Endothelial cell of umbilical vein (primary cell): ENCODE results near the gene C12orf57. TPM values are rescaled to one million over a fixed set of nuclear protein-coding genes. Genes with fewer than 3 reads are reported as not detected.

Source experiments
- BruUV-seq: library from RNA; stranded (reverse); fragments of 400-500 nt; replicated peaks from 2 replicates; lab custom pipeline; 2021; lab: Mats Ljungman, UMichigan
- CTCF ChIA-PET: fragments of 300-600, 350-600 bp; sonication (Branson Sonifier 250); formaldehyde crosslinking; loops from one replicate; lab custom pipeline; 2021; ENCODE audit warnings: antibody characterized with exemption, inconsistent platforms; lab: Charles Lee
- POLR2A ChIA-PET: fragments of 300-600, 350-600 bp; sonication (Branson Sonifier 250); formaldehyde crosslinking; loops from one replicate; lab custom pipeline; 2021; ENCODE audit warnings: antibody characterized with exemption, inconsistent platforms; lab: Charles Lee
- DNase-seq: peaks from one replicate; pipeline ENCODE4 v3.0.0-alpha.2; 2011; ENCODE audit warnings: low read depth, low spot score
- FAIRE-seq: peaks from 2 replicates; lab custom pipeline; 2011; peaks lifted over from hg19 to GRCh38; lab: Jason Lieb, UNC
- H2AFZ ChIP-seq: 2 replicates; pipeline ENCODE4 v1.6.0; 2012; ENCODE audit warnings: low read depth, low read length, control low read depth, inconsistent platforms
- H3K27ac ChIP-seq: 2 replicates; pipeline ENCODE4 v1.5.1; 2011; ENCODE audit warnings: low read depth, mild to moderate bottlenecking, control low read depth, low read length, moderate library complexity; ENCODE audit not compliant: insufficient read depth
- H3K27me3 ChIP-seq, 2 experiments: 2 replicates each; pipeline versions ENCODE4 v1.6.0 to v1.6.1; 2011; ENCODE audit warnings: low read length in 2 of 2, mixed read lengths in 1 of 2; ENCODE audit not compliant: control insufficient read depth in 2 of 2, insufficient read depth in 2 of 2
- H3K36me3 ChIP-seq, 2 experiments: 2 replicates in 1 of 2; 3 replicates in 1 of 2; pipeline ENCODE4 v1.5.1; 2011; ENCODE audit warnings: low read length in 2 of 2, mild to moderate bottlenecking in 1 of 2, moderate library complexity in 1 of 2; ENCODE audit not compliant: control insufficient read depth in 2 of 2, insufficient read depth in 2 of 2; ENCODE audit errors: extremely low read depth in 1 of 2
- H3K4me1 ChIP-seq: 3 replicates; pipeline ENCODE4 v1.5.1; 2011; ENCODE audit warnings: mild to moderate bottlenecking, low read length; ENCODE audit not compliant: control insufficient read depth, insufficient read depth; ENCODE audit errors: extremely low read depth
- H3K4me2 ChIP-seq: 2 replicates; pipeline ENCODE4 v1.6.1; 2011; ENCODE audit warnings: low read length, control low read depth, mixed read lengths; ENCODE audit not compliant: insufficient read depth
- H3K4me3 ChIP-seq, 3 experiments: fragments of 200-600 bp in 1 of 3; sonication (generic), shearing (Covaris generic) in 1 of 3; replicated peaks in 1 of 3; 2 replicates each; pipeline ENCODE4 v1.5.1; 2011 to 2016; ENCODE audit warnings: control low read depth in 3 of 3, low read length in 3 of 3, mild to moderate bottlenecking in 2 of 3, inconsistent platforms in 1 of 3, low read depth in 1 of 3, moderate library complexity in 1 of 3; ENCODE audit not compliant: insufficient read depth in 1 of 3
- H3K79me2 ChIP-seq: 2 replicates; pipeline ENCODE4 v1.6.0; 2012; ENCODE audit warnings: low read length, inconsistent platforms; ENCODE audit not compliant: control insufficient read depth, insufficient read depth
- H3K9ac ChIP-seq: replicated peaks from 2 replicates; pipeline ENCODE3; 2011; ENCODE audit warnings: low read length, control low read depth; ENCODE audit not compliant: insufficient read depth; ENCODE audit errors: extremely low read depth
- H3K9me1 ChIP-seq: replicated peaks from 3 replicates; pipeline ENCODE4 v1.6.0; 2011; ENCODE audit warnings: mild to moderate bottlenecking, low read length; ENCODE audit not compliant: control insufficient read depth, insufficient read depth; ENCODE audit errors: extremely low read depth
- H3K9me3 ChIP-seq: replicated peaks from 2 replicates; pipeline ENCODE4 v1.5.1; 2012; ENCODE audit warnings: low read length, inconsistent platforms; ENCODE audit not compliant: control insufficient read depth, insufficient read depth
- H4K20me1 ChIP-seq: replicated peaks from 2 replicates; pipeline ENCODE3; 2011; ENCODE audit warnings: mild to moderate bottlenecking, low read length; ENCODE audit not compliant: control insufficient read depth, insufficient read depth; ENCODE audit errors: extremely low read depth
- EZH2 ChIP-seq: IDR thresholded peaks from 2 replicates; pipeline ENCODE4 v1.6.1; 2012; ENCODE audit warnings: borderline replicate concordance, low read depth, mild to moderate bottlenecking, moderate library complexity, low read length, inconsistent platforms; ENCODE audit not compliant: severe bottlenecking
- FOS ChIP-seq: IDR thresholded peaks from 2 replicates; pipeline ENCODE4 v1.6.1; 2011; ENCODE audit warnings: mild to moderate bottlenecking, low read length, moderate library complexity, borderline replicate concordance; ENCODE audit not compliant: insufficient read depth
- GATA2 ChIP-seq: IDR thresholded peaks from 2 replicates; pipeline ENCODE4 v1.7.0; 2011; ENCODE audit warnings: low read depth, mild to moderate bottlenecking, moderate library complexity, mixed read lengths, low read length; ENCODE audit not compliant: insufficient read length, insufficient read depth
- JUN ChIP-seq: IDR thresholded peaks from 2 replicates; pipeline ENCODE4 v1.6.1; 2011; ENCODE audit warnings: borderline replicate concordance, low read depth; ENCODE audit not compliant: insufficient read length, insufficient read depth
- MYC ChIP-seq: IDR thresholded peaks from one replicate; pipeline ENCODE4 v1.6.1; 2011; ENCODE audit warnings: mild to moderate bottlenecking, low read depth, low read length
- POLR2A ChIP-seq: IDR thresholded peaks from 2 replicates; pipeline ENCODE4 v1.6.1; 2012; ENCODE audit warnings: low read depth, mild to moderate bottlenecking, control low read depth, low read length
- POLR2AphosphoS5 ChIP-seq: IDR thresholded peaks from 2 replicates; pipeline ENCODE4 v1.6.1; 2012; ENCODE audit warnings: low read depth, mild to moderate bottlenecking, control low read depth, low read length, moderate library complexity; ENCODE audit not compliant: insufficient read depth
- dilution Hi-C: fragments of 300-500 bp; cut with MboI; formaldehyde crosslinking; loops from one replicate; pipeline ENCODE4 v1.15.0; 2019; ENCODE audit warnings: low sequenced_read_pairs; ENCODE audit not compliant: extremely low pct_ligation_motif_present
- intact Hi-C: fragments of 100-400 bp; cut with micrococcal nuclease; formaldehyde crosslinking; loops from one replicate; pipeline ENCODE4 v1.10.0; 2022
- polyA plus RNA-seq, 4 experiments: library from polyadenylated mRNA; depleted of rRNA in 3 of 4; stranded (reverse) in 3 of 4; unstranded in 1 of 4; fragments of >200 nt; gene quantifications; 2 replicates each; pipeline versions ENCODE4 v1.2.1 to v1.2.3, GENCODE V29; 2011 to 2012; ENCODE audit warnings: missing spikeins in 1 of 4
- total RNA-seq: library from RNA; stranded (reverse); gene quantifications from 2 replicates; pipeline ENCODE4 v1.2.3, GENCODE V29; 2021
- TF ChIP-seq, protein P1 (sequence below), 2 donors: IDR thresholded peaks; 1 replicate in 1 of 2; 2 replicates in 1 of 2; pipeline ENCODE4 v1.5.1; 2011; ENCODE audit warnings: low read length in 2 of 2, mild to moderate bottlenecking in 2 of 2, moderate library complexity in 2 of 2, control low read depth in 1 of 2, inconsistent platforms in 1 of 2, low read depth in 1 of 2; ENCODE audit not compliant: insufficient read depth in 1 of 2; ENCODE audit errors: extremely low read depth in 1 of 2
- TF ChIP-seq, protein P2 (sequence below): IDR thresholded peaks from 2 replicates; pipeline ENCODE4 v1.6.1; 2011; ENCODE audit not compliant: insufficient read depth, insufficient read length

Gene C12orf57
- total and polyA plus RNA-seq, 2 donors (not counting 3 experiments of a cell fraction or from before 2014, with no cell fraction given): 167 to 729 TPM

DNA sequence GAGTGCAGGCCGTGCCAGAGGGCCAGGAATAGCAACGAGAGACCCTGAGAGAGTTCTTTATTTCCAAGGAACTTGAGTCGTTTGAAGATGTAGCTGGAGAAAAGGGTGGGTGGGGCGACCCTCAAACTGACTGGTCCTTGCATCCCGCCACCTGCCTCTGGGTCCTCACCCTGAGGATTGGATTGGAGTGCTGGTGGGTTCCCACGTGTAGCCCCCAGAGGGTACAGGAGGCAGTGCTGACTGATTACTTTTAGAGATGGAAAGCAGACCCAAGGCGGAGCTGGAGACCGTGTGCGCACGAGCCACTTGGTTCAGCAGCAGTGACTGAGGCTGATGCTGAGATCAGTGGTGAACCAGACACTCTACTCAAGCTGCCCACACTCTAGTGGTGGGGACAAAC is 33.8 kb downstream of the C12orf57 start:
- Histone ChIP-seq H3K9me1 (no peaks in the 10 kb centered on the region), H3K4me1 (no peaks in the 10 kb centered on the region), H3K9me3 (no peaks in the 10 kb centered on the region), H2AFZ (no peak overlapping the region), H3K4me2 (no peak overlapping the region), H3K27ac (no peak overlapping the region), H4K20me1 (no peaks in the 10 kb centered on the region), H3K36me3 (peaks cover 20 to 38% of the 10 kb centered on the region in 2 experiments), H3K27me3 (no peaks in the 10 kb centered on the region), H3K79me2 (peaks cover 4% of the 10 kb centered on the region), H3K4me3 (no peak overlapping the region), H3K9ac (no peak overlapping the region)
- ChIA-PET POLR2A (interaction anchor here (0.6 kb wide), 1 partner anchor 38 kb away, joined by 4 read pairs; no protein-coding TSS in a partner anchor), CTCF (interaction anchor here (1.2 kb wide), 2 partner anchors 21 to 33 kb away, joined by 3 to 4 read pairs; no protein-coding TSS in a partner anchor)
- intact Hi-C loops: no loop called here
- no peak for DNase-seq
- no TSS peak for BruUV-seq
- dilution Hi-C loops: no loop called here
- FAIRE-seq: no peak
- TF ChIP-seq POLR2AphosphoS5 (no peak), EZH2 (no peak), MYC (no peak), JUN (no peak), FOS (no peak), GATA2 (no peak), POLR2A (no peak)
- TF ChIP-seq, protein P1, sequence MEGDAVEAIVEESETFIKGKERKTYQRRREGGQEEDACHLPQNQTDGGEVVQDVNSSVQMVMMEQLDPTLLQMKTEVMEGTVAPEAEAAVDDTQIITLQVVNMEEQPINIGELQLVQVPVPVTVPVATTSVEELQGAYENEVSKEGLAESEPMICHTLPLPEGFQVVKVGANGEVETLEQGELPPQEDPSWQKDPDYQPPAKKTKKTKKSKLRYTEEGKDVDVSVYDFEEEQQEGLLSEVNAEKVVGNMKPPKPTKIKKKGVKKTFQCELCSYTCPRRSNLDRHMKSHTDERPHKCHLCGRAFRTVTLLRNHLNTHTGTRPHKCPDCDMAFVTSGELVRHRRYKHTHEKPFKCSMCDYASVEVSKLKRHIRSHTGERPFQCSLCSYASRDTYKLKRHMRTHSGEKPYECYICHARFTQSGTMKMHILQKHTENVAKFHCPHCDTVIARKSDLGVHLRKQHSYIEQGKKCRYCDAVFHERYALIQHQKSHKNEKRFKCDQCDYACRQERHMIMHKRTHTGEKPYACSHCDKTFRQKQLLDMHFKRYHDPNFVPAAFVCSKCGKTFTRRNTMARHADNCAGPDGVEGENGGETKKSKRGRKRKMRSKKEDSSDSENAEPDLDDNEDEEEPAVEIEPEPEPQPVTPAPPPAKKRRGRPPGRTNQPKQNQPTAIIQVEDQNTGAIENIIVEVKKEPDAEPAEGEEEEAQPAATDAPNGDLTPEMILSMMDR (IDR thresholded peaks at IDR 0.05; ENCODE audit: extremely low read depth in 1 of 2, insufficient read depth in 1 of 2, low read depth in 1 of 2, low read length in 2 of 2): no peak
- TF ChIP-seq, protein P2, sequence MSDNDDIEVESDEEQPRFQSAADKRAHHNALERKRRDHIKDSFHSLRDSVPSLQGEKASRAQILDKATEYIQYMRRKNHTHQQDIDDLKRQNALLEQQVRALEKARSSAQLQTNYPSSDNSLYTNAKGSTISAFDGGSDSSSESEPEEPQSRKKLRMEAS: no peak
